Activated CD4-positive, alpha-beta T cell treated with anti-CD3 and anti-CD28 coated beads, Interleukin-2, amount 50 U/mL, for 1 hour (primary cell): ENCODE measurements around the gene SLC6A8.
"Not testable (repeated sequence)": the region's sequence is repeated elsewhere in the genome, so short reads cannot be mapped to it uniquely, and the experiment has no call there.

ENCODE experiments used
- DNase-seq: peaks from one replicate; pipeline ENCODE4 v3.0.0-alpha.2; 2020

The SLC6A8 gene

GRCh38 chrX:153672531-153673427 lies 14.9 kb upstream of the SLC6A8 start:
- no peak for DNase-seq

- no peak for DNase-seq
These were observed 14.1 kb upstream of the SLC6A8 start, which contains the start of gene PNCK for GRCh38 chrX:153673428-153674218. PNCK (minus strand) TSS chrX:153673813; CDS start chrX:153673076, 737 bp downstream.

DNA sequence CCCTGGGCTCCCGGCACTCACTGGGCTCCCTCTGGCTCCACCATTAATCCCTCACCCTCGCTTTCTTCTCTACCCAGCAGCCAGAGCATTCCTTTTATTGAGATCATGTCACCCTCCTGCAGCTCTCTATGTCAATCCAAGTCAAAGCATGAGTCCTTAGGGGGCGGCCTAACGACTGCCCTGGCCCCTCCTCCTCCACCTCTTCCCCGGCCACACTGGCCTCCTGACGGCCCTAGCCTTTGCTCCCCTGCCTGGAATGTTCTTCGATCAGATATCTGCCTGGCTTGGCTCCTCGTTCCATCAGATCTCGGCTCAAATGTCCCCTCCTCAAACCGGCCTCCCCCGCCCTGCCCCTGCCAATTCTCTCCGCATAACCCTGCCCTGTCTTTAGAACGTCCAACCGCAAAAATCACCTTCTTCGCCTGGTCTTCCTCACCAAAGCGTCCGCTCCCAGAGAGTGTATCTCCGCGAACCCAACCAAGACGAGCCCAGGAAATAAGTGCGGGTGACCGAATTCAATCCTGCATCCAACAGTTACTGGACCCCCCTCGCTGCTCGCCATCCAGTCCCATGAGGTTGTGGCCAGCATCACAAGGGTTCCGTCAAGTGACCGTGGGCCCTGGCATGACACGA lies 13.4 kb upstream of the SLC6A8 start:
- no peak for DNase-seq

DNA sequence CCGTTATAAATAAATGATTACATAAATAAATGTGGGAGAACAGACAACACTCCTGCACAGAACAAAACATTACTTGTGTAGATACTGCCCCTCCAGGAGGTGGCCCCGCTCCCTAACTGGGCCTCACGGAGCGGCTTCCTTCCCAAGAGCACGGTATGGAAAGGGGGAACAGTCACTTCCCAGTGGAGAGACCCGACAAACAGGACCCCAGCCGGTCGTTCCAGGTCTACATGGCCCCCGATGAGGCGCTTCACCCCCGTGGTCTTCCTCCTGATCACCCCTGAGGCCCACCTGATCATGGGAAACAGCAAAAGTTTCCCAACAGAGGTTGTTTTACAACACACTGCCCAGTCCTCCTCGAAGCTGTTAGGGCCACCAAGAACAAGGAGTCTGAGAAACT lies 6.6 kb upstream of the SLC6A8 start:
- no peak for DNase-seq

DNA sequence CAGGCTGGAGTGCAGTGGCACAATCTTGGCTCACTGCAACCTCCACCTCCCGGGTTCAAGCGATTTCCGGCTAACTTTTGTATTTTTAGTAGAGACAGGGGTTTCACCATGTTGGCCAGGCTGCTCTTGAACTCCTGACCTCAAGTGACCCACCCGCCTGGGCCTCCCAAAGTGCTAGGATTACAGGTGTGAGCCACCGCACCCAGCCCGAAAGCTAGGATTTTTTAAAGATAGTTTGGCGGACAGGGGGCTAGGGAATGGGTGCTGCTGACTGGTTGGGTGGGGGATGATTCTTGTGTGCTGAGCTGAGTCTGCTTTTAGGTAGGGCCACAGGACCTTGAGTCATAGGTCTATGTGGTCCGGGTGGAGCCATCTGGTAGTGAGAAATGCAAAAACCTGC lies 4.2 kb upstream of the SLC6A8 start:
- not testable (repeated sequence) for DNase-seq

- no peak for DNase-seq
These were observed 3.1 kb upstream of the SLC6A8 start for GRCh38 chrX:153684467-153685155.

GRCh38 chrX:153685156-153685536 lies 2.6 kb upstream of the SLC6A8 start:
- no peak for DNase-seq

GRCh38 chrX:153685751-153686696 lies 1.7 kb upstream of the SLC6A8 start:
- DNase-seq, result no peak

DNA sequence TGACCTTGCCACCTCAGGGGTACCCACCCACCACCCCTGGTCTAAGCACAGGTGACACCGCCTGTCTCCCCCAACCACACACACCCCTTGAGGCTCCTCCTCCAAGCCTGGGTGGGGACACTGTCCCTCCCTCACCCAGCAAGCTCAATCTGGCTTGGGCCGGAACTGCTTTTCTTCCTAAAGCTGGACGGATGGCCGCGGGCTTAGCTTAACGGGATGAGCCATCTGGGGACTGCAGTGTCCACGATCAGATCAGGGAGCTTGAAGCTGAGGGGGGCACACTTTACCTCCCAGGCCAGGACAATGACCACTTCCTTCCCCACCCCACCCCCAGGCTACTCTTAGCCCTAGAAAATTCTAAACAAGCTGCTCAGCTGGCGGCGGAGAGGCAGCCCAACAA lies 1.0 kb upstream of the SLC6A8 start:
- no peak for DNase-seq

GRCh38 chrX:153688071-153688470 lies 345 bp downstream of the SLC6A8 start:
- DNase-seq, result no peak

GRCh38 chrX:153688506-153688905 lies 780 bp downstream of the SLC6A8 start:
- no peak for DNase-seq

- DNase-seq, result no peak
These were observed 1.3 kb downstream of the SLC6A8 start for GRCh38 chrX:153688911-153689590.

- DNase-seq, result no peak
These were observed 2.1 kb downstream of the SLC6A8 start for GRCh38 chrX:153689654-153690465.

- DNase-seq, result no peak
These were observed 2.7 kb downstream of the SLC6A8 start for GRCh38 chrX:153690466-153690865.

GRCh38 chrX:153691032-153691827 lies 3.5 kb downstream of the SLC6A8 start:
- not testable (repeated sequence) for DNase-seq

- no peak for DNase-seq
These were observed 4.3 kb downstream of the SLC6A8 start for GRCh38 chrX:153692003-153692402.

DNA sequence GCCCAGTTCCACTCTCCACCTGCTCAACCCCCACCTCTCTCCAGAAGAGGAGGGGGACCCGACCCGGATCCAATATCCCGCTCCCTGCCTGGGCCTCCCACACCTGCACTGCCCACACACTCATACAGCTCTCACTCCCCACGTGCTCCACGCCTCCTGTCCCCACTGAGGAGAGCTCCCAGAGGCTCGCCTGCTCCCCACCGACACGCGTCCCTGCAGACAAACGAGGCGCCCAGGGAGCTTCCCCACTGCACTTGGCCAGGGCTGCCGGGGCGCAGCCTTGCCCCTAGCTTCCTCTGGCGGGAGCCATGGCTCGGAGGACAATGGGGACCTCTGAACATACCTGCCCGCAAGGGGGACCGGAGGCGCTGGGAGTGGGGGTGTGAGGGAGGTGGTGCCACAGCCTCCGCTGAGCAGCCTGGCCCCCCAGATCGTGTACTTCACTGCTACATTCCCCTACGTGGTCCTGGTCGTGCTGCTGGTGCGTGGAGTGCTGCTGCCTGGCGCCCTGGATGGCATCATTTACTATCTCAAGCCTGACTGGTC lies 5.0 kb downstream of the SLC6A8 start:
- DNase-seq, result no peak

DNA sequence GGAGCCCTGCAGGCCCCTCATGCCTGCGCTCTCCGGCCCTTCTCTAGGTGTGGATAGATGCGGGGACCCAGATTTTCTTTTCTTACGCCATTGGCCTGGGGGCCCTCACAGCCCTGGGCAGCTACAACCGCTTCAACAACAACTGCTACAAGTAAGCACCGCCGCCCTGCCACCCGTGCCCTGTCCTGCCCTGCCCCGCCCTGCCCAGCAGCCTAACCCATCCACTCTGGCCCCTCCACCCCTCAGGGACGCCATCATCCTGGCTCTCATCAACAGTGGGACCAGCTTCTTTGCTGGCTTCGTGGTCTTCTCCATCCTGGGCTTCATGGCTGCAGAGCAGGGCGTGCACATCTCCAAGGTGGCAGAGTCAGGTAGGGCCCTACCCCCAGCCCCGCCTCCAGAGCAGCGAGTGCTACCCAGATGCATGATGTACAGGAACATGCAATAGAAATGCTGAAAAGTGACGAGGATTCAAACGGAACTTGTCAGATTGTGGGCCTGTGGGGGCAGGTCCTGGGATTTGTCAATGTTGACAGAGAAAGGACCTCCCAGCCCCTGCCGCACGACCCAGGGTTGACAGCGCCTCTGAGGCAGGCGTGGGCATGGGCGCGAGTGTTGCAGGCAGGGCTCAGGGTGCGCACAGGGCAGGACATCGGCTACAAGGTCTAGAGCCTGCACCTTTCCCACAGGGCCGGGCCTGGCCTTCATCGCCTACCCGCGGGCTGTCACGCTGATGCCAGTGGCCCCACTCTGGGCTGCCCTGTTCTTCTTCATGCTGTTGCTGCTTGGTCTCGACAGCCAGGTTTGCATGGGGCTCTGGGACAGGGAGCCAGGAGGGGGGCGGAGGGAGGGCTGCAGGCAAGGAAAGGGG lies 5.7 kb downstream of the SLC6A8 start:
- no peak for DNase-seq
